NCI-H510A (cell line): ENCODE results near the gene JOSD2.
A peak's percentile ranks its signal among the peaks of the same experiment; 100 is the strongest.
"Not testable (repeated sequence)": the region's sequence is repeated elsewhere in the genome, so short reads cannot be mapped to it uniquely, and the experiment has no call there.

Source experiments
- DNase-seq: peaks from one replicate; lab custom pipeline; 2025; lab: John Stamatoyannopoulos, UW

The JOSD2 gene

GRCh38 chr19:50475736-50476223 is 35.2 kb downstream of the JOSD2 start:
- DNase-seq, result no peak

GRCh38 chr19:50475101-50475568 is 35.9 kb downstream of the JOSD2 start:
- no peak for DNase-seq

- not testable (repeated sequence) for DNase-seq
Observed at GRCh38 chr19:50473336-50473735, 37.7 kb downstream of the JOSD2 start.

- no peak for DNase-seq
Observed at GRCh38 chr19:50468818-50469217, 42.2 kb downstream of the JOSD2 start.

GRCh38 chr19:50467566-50467965 is 43.4 kb downstream of the JOSD2 start:
- no peak for DNase-seq

GRCh38 chr19:50466706-50467039 is 44.3 kb downstream of the JOSD2 start:
- DNase-seq, result no peak

GRCh38 chr19:50465986-50466705 is 44.8 kb downstream of the JOSD2 start:
- peak; percentile 38 for DNase-seq

- no peak for DNase-seq
Observed at GRCh38 chr19:50465000-50465399, 46.0 kb downstream of the JOSD2 start.

- no peak for DNase-seq
Observed at GRCh38 chr19:50464348-50464747, 46.6 kb downstream of the JOSD2 start.

GRCh38 chr19:50462970-50463369 is 48.0 kb downstream of the JOSD2 start:
- DNase-seq, result no peak

- no peak for DNase-seq
Observed at GRCh38 chr19:50461066-50461875, 49.7 kb downstream of the JOSD2 start.

GRCh38 chr19:50460161-50460765 is 50.7 kb downstream of the JOSD2 start:
- DNase-seq, result no peak

GRCh38 chr19:50459638-50460037 is 51.4 kb downstream of the JOSD2 start:
- DNase-seq, result no peak

GRCh38 chr19:50459067-50459456 is 51.9 kb downstream of the JOSD2 start:
- no peak for DNase-seq

GRCh38 chr19:50458396-50459066 is 52.5 kb downstream of the JOSD2 start:
- no peak for DNase-seq

- DNase-seq, result no peak
Observed at GRCh38 chr19:50457300-50457699, 53.7 kb downstream of the JOSD2 start.
